ENCODE data around the gene ZCCHC10.

- TF ChIP-seq CTCF (IDR thresholded peaks at IDR 0.05; ENCODE audit: low read length), result no peak
- TF ChIP-seq EZH2 (optimal IDR thresholded peaks at IDR 0.05; ENCODE audit: low read depth, low read length), result no peak
Measured at GRCh38 chr5:133063965-133064364, 37.6 kb upstream of the ZCCHC10 start.

All from MM.1S (cell line).